Measurements from ENCODE around the gene VAPB.

VAPB gene

DNA sequence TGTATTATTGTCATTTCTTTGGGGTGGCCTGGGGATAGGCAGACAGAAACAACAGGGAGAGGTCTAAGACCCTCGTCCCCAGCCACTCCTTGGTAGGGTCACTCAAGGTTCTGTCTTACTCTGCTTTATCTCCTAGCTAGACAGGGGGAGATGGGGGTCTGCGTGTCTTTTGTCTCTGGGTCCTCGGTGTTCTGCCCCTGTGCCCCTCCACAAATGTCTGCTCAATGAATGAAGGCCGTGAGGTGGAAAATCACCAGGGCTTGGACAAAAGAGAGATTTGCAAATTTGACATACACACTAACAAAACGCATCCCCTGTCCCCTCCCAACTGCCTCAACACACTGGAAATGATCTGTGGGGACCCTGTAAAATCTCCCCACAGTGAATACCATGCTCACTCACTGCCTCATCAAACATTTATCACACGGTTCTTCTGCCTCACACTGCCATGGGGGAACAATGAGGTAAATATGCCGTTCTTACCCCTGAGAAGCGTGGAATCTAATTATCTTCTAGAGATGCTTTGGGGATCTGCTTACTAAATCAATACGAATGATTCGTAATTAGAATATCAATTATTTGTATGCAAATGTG is 13.2 kb upstream of the VAPB start:
- no peak for DNase-seq (ENCODE audit: low read depth, low spot score)
- no peak overlapping the region for H3K4me3 ChIP-seq (ENCODE audit: low read length)

DNA sequence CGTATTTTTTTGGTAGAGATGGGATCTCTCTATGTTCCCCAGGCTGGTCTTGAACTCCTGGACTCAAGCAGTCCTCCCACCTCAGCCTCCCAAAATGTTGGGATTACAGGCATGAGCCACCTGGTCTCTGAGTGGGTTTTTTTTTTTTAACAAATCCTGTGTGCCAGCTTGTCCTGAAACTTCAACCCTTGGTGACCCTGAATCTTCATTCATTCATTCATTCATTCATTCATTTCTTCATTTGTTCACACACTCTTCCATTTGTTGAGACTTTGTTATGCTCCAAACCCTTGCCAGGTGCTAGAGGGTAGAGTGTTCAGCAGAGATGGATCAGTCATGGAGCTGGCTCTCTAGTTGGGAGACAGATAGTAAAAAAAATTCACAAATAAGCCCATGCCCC is 12.0 kb upstream of the VAPB start:
- DNase-seq (ENCODE audit: low read depth, low spot score): no peak
- no peak overlapping the region for H3K4me3 ChIP-seq (ENCODE audit: low read length)

DNA sequence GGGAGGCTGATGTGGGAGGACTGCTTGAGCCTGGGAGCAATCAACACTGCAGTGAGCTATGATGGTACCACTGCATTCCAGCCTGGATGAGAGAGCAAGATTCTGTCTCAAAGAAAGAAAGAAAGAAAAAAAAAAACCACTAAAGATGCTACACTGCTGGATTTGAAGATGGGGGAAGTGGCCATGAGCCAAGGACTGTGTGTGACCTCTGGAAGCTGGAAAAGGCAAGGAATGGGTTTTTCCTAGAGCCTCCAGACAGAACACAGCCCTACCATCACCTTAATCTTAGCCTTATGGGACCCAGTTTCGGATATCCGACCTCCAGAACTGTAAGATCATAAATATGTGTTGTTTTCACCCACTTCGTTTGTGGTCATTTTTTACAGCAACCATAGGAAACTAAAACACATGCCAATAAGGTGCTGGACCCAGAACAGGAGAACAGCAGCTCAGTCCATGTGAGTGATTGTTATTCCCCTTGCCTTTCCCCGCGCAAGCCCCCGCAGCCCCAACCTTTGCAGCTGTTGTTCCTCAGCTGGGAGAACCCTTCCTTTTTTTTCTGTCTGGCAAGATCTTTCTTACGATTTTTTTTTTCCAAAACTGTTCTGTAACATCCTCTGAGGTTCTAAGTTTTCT is 11.1 kb upstream of the VAPB start:
- DNase-seq (ENCODE audit: low read depth, low spot score): no peak
- H3K4me3 ChIP-seq (ENCODE audit: low read length): no peak overlapping the region

DNA sequence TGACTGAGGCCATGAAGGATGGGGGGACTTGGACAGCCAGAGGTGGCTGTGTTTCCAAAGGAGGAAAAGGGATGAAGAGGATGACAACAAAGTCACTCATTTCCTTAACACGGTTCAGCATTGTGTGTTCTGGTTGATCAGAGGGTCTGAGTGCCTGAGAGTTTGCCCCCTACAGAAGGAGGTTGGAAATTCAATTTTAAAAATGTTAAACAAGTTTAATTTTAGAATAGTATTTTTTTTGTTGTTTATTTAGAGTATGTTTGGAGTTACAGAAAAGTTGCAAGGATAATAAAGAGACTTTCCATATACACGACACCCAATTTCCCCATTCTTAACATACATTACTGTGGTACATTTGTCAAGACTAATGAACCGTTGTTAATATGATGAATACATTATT is 10.3 kb upstream of the VAPB start:
- H3K4me3 ChIP-seq (ENCODE audit: low read length): no peak overlapping the region
- DNase-seq (ENCODE audit: low read depth, low spot score): no peak

DNA sequence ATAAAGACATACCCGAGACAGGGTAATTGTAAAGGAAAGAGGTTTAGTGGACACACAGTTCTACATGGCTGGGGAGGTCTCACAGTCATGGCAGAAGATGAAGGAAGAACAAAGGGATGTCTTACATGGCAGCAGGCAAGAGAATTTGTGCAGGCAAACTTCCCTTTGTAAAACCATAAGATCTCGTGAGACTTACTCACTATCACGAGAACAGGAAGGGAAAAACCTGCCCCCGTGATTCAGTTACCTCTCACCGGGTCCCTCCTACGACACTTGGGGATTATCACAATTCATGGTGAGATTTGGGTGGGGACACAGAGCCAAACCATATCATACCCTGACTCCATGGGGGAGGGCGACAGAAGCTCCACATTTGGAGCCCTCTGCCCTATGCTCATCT is 7.4 kb upstream of the VAPB start:
- no peak overlapping the region for H3K4me3 ChIP-seq (ENCODE audit: low read length)
- DNase-seq (ENCODE audit: low read depth, low spot score): no peak

DNA sequence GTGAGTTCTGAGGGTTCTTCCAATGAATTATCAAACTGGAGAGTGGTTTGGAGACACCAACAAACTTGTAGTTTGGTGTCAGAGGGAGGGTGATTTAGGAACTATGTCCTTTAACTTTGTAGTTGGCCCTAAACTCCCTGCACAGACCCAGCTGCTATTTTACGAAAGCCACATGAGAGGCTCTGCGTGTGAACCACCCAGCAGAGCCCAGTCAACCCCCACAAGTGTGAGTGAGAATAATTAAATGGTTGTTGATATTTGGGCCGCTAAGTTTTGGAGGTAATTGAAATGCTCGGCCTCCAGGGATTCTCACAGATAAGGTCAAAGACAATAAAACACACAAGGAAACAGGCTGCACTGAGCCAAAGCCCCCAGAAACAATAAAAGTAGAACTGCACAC is 6.9 kb upstream of the VAPB start:
- H3K4me3 ChIP-seq (ENCODE audit: low read length): no peak overlapping the region
- no peak for DNase-seq (ENCODE audit: low read depth, low spot score)

DNA sequence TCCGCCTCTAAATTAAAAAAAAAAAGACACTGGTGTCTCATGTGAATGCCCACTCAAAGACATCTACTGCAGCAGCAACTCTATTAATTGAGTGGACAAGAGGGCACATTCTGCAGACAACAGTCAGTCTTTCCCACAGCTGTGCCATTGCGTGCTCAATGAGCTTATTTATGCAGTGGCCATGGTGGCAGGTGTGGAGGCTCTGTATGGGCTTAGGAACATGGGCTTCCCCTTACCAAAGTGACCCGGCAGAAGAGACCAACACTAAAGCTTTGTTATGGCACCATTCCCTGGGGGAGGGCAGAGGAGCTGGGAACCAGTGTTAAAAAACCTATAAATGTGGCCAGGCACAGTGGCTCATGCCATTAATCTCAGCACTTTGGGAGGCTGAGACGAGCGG is 4.2 kb upstream of the VAPB start:
- DNase-seq (ENCODE audit: low read depth, low spot score): no peak
- no peak overlapping the region for H3K4me3 ChIP-seq (ENCODE audit: low read length)

DNA sequence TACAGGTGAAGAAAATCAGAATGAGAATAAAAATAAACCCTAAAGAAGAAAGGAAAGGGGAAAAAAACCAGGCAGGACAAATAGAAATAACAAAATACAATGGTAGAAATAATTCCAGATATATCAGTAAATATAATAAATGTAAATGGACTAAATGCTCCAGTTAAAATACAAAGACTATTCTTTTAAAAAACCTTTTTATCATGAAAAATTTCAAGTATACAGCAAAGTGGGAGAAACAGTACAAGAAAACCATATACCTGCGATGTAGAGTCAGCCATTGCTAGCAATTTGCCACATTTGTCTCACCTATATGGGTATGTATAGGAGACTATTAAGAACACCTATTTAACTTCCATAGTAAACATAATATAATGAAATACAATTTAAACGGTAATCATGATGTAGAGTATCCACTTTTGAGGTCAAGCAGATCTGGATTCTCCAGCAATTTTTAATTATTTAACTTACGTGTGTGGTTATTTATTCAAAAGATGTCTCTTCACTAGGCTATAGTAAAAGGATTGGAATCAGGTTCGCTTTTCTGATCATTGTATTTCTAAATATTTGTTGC is 914 bp upstream of the VAPB start:
- H3K4me3 ChIP-seq (ENCODE audit: low read length): peak overlapping the region; percentile 56
- DNase-seq (ENCODE audit: low read depth, low spot score): no peak

DNA sequence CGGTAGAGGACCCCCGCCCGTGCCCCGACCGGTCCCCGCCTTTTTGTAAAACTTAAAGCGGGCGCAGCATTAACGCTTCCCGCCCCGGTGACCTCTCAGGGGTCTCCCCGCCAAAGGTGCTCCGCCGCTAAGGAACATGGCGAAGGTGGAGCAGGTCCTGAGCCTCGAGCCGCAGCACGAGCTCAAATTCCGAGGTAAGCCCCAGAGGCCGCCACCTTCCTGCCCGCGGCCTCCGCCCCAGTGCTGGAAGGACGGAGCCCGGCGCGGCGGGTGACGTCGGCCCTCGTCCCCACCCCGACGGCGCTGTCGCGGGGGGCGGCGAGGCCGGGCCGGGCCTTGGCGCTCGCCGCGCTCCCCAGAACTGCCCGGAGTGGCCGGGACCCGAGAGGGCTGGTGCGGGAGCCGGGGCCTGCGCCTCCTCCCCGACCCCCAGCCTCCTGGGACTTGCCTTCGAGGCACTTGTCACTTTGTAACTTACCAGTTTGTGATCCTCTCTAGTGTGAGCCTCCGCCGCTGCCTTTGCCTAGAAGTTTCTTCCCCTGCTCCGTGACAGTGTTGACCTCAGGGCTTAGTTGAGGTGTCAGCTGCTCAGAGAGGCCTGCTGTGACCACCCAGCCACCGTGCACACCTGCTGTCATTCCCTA is 417 bp downstream of the VAPB start:
- peak overlapping the region; percentile 91 for H3K4me3 ChIP-seq (ENCODE audit: low read length)
- DNase-seq (ENCODE audit: low read depth, low spot score): no peak

DNA sequence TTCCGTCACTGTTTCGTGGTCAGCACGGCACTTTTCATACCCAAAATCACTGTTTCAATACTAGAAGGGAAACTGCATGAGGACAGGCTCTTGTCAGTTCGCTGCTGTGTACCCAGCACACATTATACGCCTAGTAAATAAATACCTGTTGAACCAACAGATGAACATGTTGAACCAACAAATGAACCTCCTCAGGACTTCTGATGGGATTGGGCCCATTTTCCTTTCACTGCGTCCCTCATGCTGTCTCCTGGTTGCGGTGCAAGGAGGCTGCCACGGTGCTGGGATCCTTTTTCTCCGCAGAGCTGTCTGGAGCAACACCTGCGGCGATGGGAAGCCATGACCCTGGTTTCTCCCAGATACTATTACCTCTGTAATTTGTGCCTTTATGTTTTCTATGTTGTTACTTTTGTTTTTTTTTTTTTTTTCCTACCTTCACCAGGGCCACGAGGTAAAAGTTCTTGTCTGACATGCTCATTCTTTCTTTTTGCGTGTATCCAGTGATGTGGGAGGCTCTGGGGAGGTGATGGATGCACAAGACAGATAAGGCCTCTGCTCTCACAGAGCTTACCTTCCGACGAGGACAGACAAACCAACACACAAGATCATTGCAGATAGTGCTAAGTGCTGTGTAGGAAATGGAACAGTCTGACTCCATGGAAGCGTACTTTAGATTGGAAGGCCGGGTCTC is 1.1 kb downstream of the VAPB start:
- peak overlapping the region; percentile 91 for H3K4me3 ChIP-seq (ENCODE audit: low read length)
- no peak for DNase-seq (ENCODE audit: low read depth, low spot score)

DNA sequence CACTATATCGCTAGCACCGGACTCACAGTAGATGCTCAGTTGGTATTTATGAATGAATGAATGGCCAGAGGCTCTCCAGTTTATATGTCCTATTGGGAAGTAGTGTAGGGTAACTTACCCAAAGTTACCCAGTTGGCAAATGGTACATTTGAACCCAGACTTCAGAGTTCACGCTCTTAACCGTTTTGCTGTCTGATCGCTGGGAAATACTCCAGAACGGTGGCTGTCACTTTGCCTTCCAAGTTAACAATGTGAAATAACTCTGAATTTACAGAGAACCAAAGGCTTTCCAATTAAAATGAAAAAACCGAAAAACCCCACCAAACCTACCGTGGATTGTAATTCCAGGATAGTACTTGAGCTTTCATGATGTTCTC is 1.6 kb downstream of the VAPB start:
- no peak for DNase-seq (ENCODE audit: low read depth, low spot score)
- peak overlapping the region; percentile 91 for H3K4me3 ChIP-seq (ENCODE audit: low read length)

DNA sequence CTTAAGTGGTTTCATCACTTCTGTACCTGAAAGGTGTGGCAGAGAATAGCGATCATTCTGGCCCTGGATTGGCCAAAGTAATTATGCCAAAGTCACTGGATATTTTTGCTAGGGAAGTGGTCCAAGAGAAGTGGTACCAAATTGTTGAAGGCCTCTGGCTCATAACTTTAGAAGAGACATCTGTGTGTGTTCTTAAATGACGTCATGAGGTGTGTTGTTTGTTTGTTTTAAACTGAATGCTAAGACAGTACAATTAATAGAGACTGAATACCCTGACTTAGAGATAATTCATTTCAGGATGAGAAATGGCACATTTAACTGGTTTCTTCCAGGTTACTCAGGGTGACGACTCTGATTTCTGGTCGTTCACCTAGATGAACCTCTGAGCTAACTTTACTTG is 3.3 kb downstream of the VAPB start:
- DNase-seq (ENCODE audit: low read depth, low spot score): no peak
- H3K4me3 ChIP-seq (ENCODE audit: low read length): no peak overlapping the region

DNA sequence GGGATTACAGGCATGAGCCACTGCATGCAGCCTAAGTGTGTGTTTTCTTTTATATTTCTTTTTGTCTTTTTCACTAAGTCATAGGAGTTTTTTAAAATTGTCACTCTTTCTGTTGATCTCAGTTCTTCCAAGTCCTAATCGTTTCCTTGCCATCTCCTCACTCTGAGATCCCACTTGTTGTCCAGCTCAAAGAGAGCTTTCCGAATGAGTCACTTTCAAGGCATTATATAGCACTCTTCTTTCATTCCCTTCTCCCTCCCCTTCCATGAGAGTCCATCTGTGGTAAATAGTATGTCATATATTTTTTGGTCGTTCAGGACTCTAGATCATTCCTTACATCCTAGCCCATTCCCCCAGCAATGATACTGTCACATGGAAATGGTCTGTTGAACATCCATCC is 4.3 kb downstream of the VAPB start:
- DNase-seq (ENCODE audit: low read depth, low spot score): no peak
- no peak overlapping the region for H3K4me3 ChIP-seq (ENCODE audit: low read length)

DNA sequence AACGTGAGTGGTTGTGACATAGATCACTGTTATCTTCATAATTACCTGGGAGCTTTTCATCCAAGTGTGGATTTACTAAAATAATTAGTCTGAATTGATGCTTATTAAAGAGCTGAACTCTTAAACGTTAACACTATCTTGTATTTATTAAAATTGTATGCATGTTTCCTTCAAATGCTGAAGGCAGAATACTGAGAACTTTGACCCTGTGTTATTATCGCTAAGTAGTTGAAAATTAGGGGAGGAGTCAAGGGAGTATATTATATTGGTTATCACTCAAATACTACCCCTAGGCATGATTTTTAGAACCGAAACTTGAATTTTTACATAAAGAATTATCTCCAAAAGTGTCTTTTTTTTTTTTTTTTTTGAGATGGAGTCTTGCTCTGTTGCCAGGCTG is 5.8 kb downstream of the VAPB start:
- H3K4me3 ChIP-seq (ENCODE audit: low read length): no peak overlapping the region
- DNase-seq (ENCODE audit: low read depth, low spot score): no peak

DNA sequence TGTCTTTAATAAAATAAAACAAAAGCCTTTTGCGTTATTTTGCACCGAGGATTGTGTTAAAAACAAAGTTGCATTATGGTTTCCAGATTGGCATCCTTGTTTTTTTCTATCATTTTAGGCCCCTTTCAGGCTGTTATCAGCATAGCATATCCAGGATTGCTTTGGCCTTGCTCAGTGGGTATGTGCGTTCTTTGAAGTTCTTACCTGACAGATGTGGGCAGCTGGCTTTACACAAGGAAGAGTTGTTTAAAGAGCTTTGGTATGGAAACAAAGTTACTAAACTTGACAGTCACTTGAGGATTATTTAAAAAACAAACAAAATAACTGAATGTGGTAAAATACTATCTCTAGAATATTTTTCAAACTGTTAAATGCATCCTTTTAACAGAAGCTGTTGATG is 6.6 kb downstream of the VAPB start:
- no peak for DNase-seq (ENCODE audit: low read depth, low spot score)
- no peak overlapping the region for H3K4me3 ChIP-seq (ENCODE audit: low read length)

DNA sequence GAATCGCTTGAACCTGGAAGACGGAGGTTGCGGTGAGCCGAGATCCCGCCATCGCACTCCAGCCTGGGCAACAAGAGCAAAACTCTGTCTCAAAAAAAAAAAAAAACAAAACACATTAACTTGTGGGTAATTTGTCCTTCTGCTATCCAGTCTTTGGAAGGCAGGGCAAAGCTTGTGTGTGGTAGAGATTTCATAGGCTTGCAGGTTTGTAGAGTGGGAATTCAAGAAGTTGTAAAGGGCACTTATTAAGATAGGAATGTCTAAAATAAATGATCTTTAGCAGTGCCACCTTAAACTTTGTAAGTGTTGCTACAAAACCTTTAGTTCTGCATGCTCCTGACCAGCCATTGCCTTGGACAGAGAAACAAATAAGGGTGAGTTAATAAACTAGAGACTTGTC is 8.4 kb downstream of the VAPB start:
- DNase-seq (ENCODE audit: low read depth, low spot score): no peak
- no peak overlapping the region for H3K4me3 ChIP-seq (ENCODE audit: low read length)

DNA sequence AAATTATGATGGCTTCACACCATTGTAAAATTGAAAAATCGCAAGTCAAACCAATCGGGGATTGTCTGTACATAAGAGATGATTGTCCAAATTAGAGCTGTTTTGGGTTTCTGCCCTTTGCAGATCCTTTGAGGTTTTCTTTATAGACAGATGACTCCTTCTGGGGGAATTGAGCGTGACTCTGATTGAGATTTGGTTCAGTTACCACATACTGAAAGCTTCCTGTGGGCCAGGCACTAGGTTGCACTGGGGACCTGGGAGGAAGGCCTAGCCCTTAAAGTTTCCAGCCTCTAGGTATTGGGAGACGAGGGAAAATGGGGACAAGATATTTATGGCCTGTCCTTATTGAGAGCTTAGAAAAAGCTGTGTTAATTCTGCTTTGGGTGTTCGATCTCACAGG is 9.2 kb downstream of the VAPB start:
- no peak overlapping the region for H3K4me3 ChIP-seq (ENCODE audit: low read length)
- no peak for DNase-seq (ENCODE audit: low read depth, low spot score)

DNA sequence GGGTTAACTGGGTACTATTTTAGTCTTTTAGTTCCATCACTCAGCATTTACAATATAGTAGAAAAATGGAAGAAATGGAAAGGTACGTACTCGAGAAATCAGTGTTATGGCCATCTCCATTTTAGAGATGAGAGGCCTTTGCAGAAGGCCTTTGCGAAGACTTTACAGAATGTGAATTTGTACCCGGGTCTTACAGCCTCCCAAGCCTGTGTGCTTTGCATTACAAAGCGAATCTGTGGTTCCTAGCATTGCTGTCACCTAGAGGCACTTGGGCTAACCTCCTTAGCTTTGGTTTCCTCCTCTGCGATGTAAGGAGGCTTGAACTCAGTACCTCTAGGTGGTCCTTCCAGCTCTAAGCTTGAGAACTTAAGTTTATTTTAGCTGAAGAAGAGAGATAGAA is 10.9 kb downstream of the VAPB start:
- no peak overlapping the region for H3K4me3 ChIP-seq (ENCODE audit: low read length)
- no peak for DNase-seq (ENCODE audit: low read depth, low spot score)

DNA sequence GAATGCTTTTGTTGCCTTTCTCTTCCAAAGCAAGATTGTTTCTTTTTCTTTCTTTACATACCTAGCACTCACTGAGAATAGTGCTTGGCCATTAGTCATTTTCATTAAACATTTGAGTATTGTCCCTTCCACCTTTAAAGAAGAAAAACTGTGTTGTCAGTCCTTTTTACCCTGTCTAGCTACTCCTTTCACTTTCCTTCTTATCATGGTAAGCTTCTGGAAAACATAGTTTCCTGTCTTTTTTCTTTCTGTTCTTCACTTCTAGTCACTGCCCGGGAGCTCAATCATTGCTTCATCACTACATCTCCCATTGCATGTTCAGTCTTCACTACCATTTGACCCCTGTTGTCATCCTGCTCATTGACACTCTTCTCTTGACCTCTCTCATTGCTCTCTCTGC is 12.1 kb downstream of the VAPB start:
- H3K4me3 ChIP-seq (ENCODE audit: low read length): no peak overlapping the region
- DNase-seq (ENCODE audit: low read depth, low spot score): no peak

DNA sequence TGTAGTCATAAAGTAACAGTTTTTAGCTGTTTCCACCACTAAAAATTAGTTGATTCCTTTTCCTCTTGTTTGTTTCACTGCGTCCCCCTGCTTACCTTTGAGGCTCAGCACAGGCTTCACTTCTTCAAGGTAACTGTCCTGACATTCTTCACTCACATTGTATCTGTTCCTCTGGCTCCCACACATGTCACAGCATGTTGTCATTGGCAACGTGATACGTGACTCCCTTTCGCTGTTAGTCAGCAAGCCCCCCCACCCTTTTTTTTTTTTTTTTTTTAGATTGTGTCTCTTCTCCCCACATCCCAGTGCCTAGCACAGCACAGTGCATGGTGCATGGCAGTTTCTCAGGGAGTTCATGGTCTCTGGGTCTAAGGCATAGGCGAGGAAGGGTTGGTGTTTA is 13.3 kb downstream of the VAPB start:
- H3K4me3 ChIP-seq (ENCODE audit: low read length): no peak overlapping the region
- DNase-seq (ENCODE audit: low read depth, low spot score): no peak

All from Jurkat, Clone E6-1 (cell line).